CD4-positive, alpha-beta T cell (primary cell): ENCODE data around the gene PHKA1. TPM values are rescaled to one million over a fixed set of nuclear protein-coding genes. Genes with fewer than 3 reads are reported as not detected.

ENCODE experiments used
- ATAC-seq: fragments of 200-7000 bp; cut with Tn5 transposase; one replicate; pipeline ENCODE4 v1.10.0; 2022; ENCODE audit warnings: mild to moderate bottlenecking; ENCODE audit not compliant: poor library complexity
- CTCF ChIA-PET: fragments of 350-600 bp; sonication (Branson Sonifier 250); formaldehyde crosslinking; loops from one replicate; lab custom pipeline; 2021; ENCODE audit warnings: antibody characterized with exemption, inconsistent platforms; lab: Charles Lee
- POLR2A ChIA-PET: fragments of 350-600 bp; sonication (Branson Sonifier 250); formaldehyde crosslinking; loops from one replicate; lab custom pipeline; 2021; ENCODE audit warnings: antibody characterized with exemption, inconsistent platforms; lab: Charles Lee
- DNase-seq, 14 experiments: peaks; one replicate each; pipeline ENCODE4 v3.0.0-alpha.2; 2013 to 2020; ENCODE audit warnings: mixed read lengths in 2 of 14
- H3K27ac ChIP-seq, 2 donors: one replicate each; pipeline versions ENCODE4 v1.5.1 to v1.7.0; 2013; ENCODE audit warnings: low read length in 2 of 2, low read depth in 1 of 2, mild to moderate bottlenecking in 1 of 2
- H3K27me3 ChIP-seq, 2 experiments: 1 replicate in 1 of 2; 2 replicates in 1 of 2; pipeline versions ENCODE4 v1.6.1 to v1.7.0; 2013; ENCODE audit warnings: low read length in 2 of 2, control low read depth in 1 of 2, mild to moderate bottlenecking in 1 of 2, moderate library complexity in 1 of 2; ENCODE audit not compliant: insufficient read depth in 2 of 2, control insufficient read depth in 1 of 2
- H3K36me3 ChIP-seq: one replicate; pipeline ENCODE4 v1.6.1; 2013; ENCODE audit warnings: low read length, control low read depth; ENCODE audit not compliant: insufficient read depth
- H3K4me1 ChIP-seq: one replicate; pipeline ENCODE4 v1.6.1; 2013; ENCODE audit warnings: low read length, control low read depth; ENCODE audit not compliant: insufficient read depth
- H3K4me3 ChIP-seq: one replicate; pipeline ENCODE4 v1.5.1; 2013; ENCODE audit warnings: mild to moderate bottlenecking, low read length, moderate library complexity
- H3K9me3 ChIP-seq, 2 experiments: 1 replicate in 1 of 2; 2 replicates in 1 of 2; pipeline versions ENCODE4 v1.6.1 to v1.7.0; 2013; ENCODE audit warnings: low read length in 2 of 2, mild to moderate bottlenecking in 2 of 2, control low read depth in 1 of 2, moderate library complexity in 1 of 2; ENCODE audit not compliant: control insufficient read depth in 1 of 2, insufficient read depth in 1 of 2
- H3K27ac Mint-ChIP-seq: one replicate; pipeline ENCODE4 v1.8.0; 2020; ENCODE audit warnings: mixed read lengths
- H3K27me3 Mint-ChIP-seq: one replicate; pipeline ENCODE4 v1.8.0; 2021; ENCODE audit warnings: mixed read lengths
- H3K36me3 Mint-ChIP-seq: one replicate; pipeline ENCODE4 v1.8.0; 2021; ENCODE audit warnings: low read depth, mixed read lengths
- H3K4me1 Mint-ChIP-seq: one replicate; pipeline ENCODE4 v1.8.0; 2021; ENCODE audit warnings: low read depth, mixed read lengths
- H3K4me3 Mint-ChIP-seq: one replicate; pipeline ENCODE4 v1.8.0; 2020; ENCODE audit warnings: mild to moderate bottlenecking, mixed read lengths
- H3K9me3 Mint-ChIP-seq: one replicate; pipeline ENCODE4 v1.8.0; 2020; ENCODE audit warnings: mixed read lengths
- CTCF ChIP-seq: fragments of 200-600 bp; IDR thresholded peaks from one replicate; pipeline ENCODE4 v1.8.0; 2022; ENCODE audit warnings: antibody characterized with exemption, mild to moderate bottlenecking
- intact Hi-C, 2 experiments: fragments of 100-400 bp; cut with DNase I in 1 of 2; cut with micrococcal nuclease in 1 of 2; formaldehyde crosslinking; loops; one replicate each; pipeline versions ENCODE4 v1.15.1 to v1.9.0; 2023 to 2025; cut with DNase I, micrococcal nuclease
- total RNA-seq, 174 experiments: library from RNA in 2 of 174; stranded (reverse) in 2 of 174; gene quantifications; one replicate each; pipeline ENCODE4 v1.2.3 and lab custom pipeline; 2021 to 2026

The PHKA1 gene
- total RNA-seq, 2 experiments from 2014 or later = 0.39 to 0.63 TPM

GRCh38 chrX:72714478-72714916 is 391 bp upstream of the PHKA1 start:
- ChIA-PET CTCF (no interaction called here), POLR2A (no interaction called here)
- ATAC-seq (no peak), DNase-seq (peak in 3 of 14 experiments; percentile 0 to 3 (median 2))
- no peak for TF ChIP-seq CTCF
- Histone ChIP-seq H3K9me3 (no peaks in the 10 kb centered on the region), H3K4me1 (peaks cover 3% of the 10 kb centered on the region), H3K27me3 (no peaks in the 10 kb centered on the region), H3K4me3 (peak overlapping the region; percentile 10), H3K27ac (no peak overlapping the region), H3K36me3 (no peaks in the 10 kb centered on the region)
- intact Hi-C loops = no loop called here
- Mint-ChIP-seq H3K27ac (no peak overlapping the region), H3K4me1 (peaks cover 10% of the 10 kb centered on the region), H3K9me3 (no peaks in the 10 kb centered on the region), H3K4me3 (peak overlapping the region; percentile 82), H3K36me3 (no peaks in the 10 kb centered on the region), H3K27me3 (peaks cover 16% of the 10 kb centered on the region)

- Mint-ChIP-seq H3K27ac (no peak overlapping the region), H3K27me3 (peaks cover 16% of the 10 kb centered on the region), H3K4me1 (peaks cover 10% of the 10 kb centered on the region), H3K9me3 (no peaks in the 10 kb centered on the region), H3K36me3 (no peaks in the 10 kb centered on the region), H3K4me3 (peak overlapping the region; percentile 67)
- H3K27ac ChIP-seq = no peak overlapping the region
- no peak for DNase-seq
- no peaks in the 10 kb centered on the region for H3K9me3 ChIP-seq
- POLR2A ChIA-PET = no interaction called here
- H3K27me3 ChIP-seq = no peaks in the 10 kb centered on the region
- H3K4me3 ChIP-seq = no peak overlapping the region
- intact Hi-C loops = no loop called here
- peaks cover 3% of the 10 kb centered on the region for H3K4me1 ChIP-seq
- ATAC-seq = no peak
- CTCF ChIA-PET = no interaction called here
- TF ChIP-seq CTCF = no peak
- no peaks in the 10 kb centered on the region for H3K36me3 ChIP-seq
Observed at GRCh38 chrX:72713130-72713529, 976 bp downstream of the PHKA1 start.

- H3K27me3 ChIP-seq = no peaks in the 10 kb centered on the region
- Mint-ChIP-seq H3K4me3 (no peak overlapping the region), H3K9me3 (no peaks in the 10 kb centered on the region), H3K4me1 (peaks cover 10% of the 10 kb centered on the region), H3K36me3 (no peaks in the 10 kb centered on the region), H3K27ac (no peak overlapping the region), H3K27me3 (peaks cover 16% of the 10 kb centered on the region)
- ATAC-seq = no peak
- H3K9me3 ChIP-seq = no peaks in the 10 kb centered on the region
- H3K4me3 ChIP-seq = no peak overlapping the region
- intact Hi-C loops = no loop called here
- no peaks in the 10 kb centered on the region for H3K36me3 ChIP-seq
- POLR2A ChIA-PET = no interaction called here
- DNase-seq = no peak
- CTCF ChIA-PET = no interaction called here
- H3K4me1 ChIP-seq = peaks cover 3% of the 10 kb centered on the region
- H3K27ac ChIP-seq = no peak overlapping the region
- no peak for TF ChIP-seq CTCF
Observed at GRCh38 chrX:72712094-72712755, 1.9 kb downstream of the PHKA1 start.
